K562 treated with DMSO at 1 percent for 12 hours (cell line): ENCODE data around the gene ACD. TPM values are rescaled to one million over a fixed set of nuclear protein-coding genes. Genes with fewer than 3 reads are reported as not detected.

Experiments used
- total RNA-seq: library from RNA; unstranded; fragments of 300-600 nt; gene quantifications from 2 replicates; pipeline ENCODE4 v1.2.3, GENCODE V29; 2022; ENCODE audit not compliant: insufficient read depth

The ACD gene
- 43.3 and 43.7 TPM in 2 replicates for total RNA-seq

GRCh38 chr16:67659675-67660563 lies at the start of gene ACD:
TSS of gene ACD (minus strand) at chr16:67660260. CDS start at chr16:67660220, 40 bp downstream.

DNA sequence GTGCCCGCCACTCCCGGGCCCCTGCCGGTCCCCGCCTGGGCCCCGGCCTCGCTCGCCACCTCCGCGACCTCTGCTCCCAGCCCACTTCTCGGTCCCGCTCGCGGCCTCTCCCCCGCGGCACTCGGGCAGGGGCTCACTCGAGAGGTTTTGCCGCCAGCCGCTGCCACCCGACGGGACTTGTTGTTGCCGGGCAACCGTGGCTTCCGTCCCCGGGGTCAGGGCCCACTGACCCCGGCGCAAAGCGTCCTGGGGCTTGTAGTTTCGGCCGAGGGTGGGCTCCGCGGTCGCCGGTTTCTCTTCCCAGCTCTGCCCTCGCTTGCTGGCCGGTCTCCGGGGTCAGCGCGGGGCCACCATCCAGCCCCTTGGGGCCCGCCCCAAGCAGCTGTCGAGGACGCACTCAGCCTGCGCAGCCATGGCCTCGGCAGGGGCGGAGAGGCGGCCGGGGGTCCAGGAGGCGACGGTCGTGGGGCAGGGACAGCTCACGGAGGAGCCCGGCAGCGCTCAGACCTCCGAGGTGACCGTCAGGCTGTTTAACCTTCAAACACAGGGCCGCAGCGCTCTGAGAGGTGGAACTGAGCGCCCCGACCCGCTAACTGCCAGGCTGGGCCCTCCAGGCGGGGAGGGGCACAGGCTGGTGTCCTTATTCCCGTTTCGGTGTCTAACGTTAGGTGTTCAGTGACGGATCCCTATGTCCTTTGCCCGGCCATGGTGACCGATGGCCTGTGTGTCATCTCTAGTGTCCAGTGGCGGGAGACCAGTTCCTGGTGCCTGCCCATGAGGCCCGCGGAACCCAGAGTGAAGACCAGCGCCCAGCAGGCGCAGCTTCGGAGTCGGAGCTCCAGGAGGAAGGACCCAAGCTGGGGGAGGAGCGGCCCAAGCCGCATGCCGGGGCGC lies 6.7 kb upstream of the ACD start, which contains the start of the genes C16orf86 and ENKD1:
TSS of gene C16orf86 (plus strand) at position 256 of the 894 bp plus-strand sequence. CDS start at position 413, 157 bp downstream.
TSS of gene ENKD1 (minus strand) at position 192 of the 894 bp plus-strand sequence. CDS start 308 bp downstream, outside the sequence.

GRCh38 chr16:67660564-67661028 lies 536 bp upstream of the ACD start, which contains the start of gene PARD6A:
TSS of gene PARD6A (plus strand) at chr16:67660960. CDS start at chr16:67661039, 79 bp downstream.

Other genes starting within 250 kb of the ACD start
- not detected in 2 replicates for gene ZDHHC1, start 243.8 kb downstream of the ACD start, total RNA-seq
- gene HSD11B2, start 229.1 kb downstream of the ACD start, total RNA-seq: 0.35 TPM in 1 of 2 replicates, not detected in the other
- gene ATP6V0D1, start 179.1 kb downstream of the ACD start, total RNA-seq: 189 and 193 TPM in 2 replicates
- not detected in 2 replicates for gene AGRP, start 176.7 kb downstream of the ACD start, total RNA-seq
- gene RIPOR1, start 131.4 kb downstream of the ACD start, total RNA-seq: 4.9 and 17.8 TPM in 2 replicates
- gene CTCF, start 97.7 kb downstream of the ACD start, total RNA-seq: 17.9 and 46.1 TPM in 2 replicates
- gene CARMIL2, start 15.1 kb downstream of the ACD start, total RNA-seq: 0.36 and 2.1 TPM in 2 replicates
- 2.0 and 2.6 TPM in 2 replicates for gene PARD6A, start 700 bp upstream of the ACD start, total RNA-seq
- gene ENKD1, start 6.5 kb upstream of the ACD start, total RNA-seq: 11.1 and 13.9 TPM in 2 replicates
- gene C16orf86, start 6.6 kb upstream of the ACD start, total RNA-seq: 0.63 and 1.4 TPM in 2 replicates
- 12.6 and 16.6 TPM in 2 replicates for gene GFOD2, start 59.1 kb upstream of the ACD start, total RNA-seq
- 5.9 and 18.0 TPM in 2 replicates for gene RANBP10, start 146.3 kb upstream of the ACD start, total RNA-seq
- gene TSNAXIP1, start 146.6 kb upstream of the ACD start, total RNA-seq: not detected in 2 replicates
- gene THAP11, start 182.1 kb upstream of the ACD start, total RNA-seq: 42.8 and 44.4 TPM in 2 replicates
- 73.0 and 85.5 TPM in 2 replicates for gene NUTF2, start 186.7 kb upstream of the ACD start, total RNA-seq
- 49.8 and 70.8 TPM in 2 replicates for gene CENPT, start 187.4 kb upstream of the ACD start, total RNA-seq
- gene EDC4, start 212.8 kb upstream of the ACD start, total RNA-seq: 44.1 and 77.8 TPM in 2 replicates
- gene NRN1L, start 224.6 kb upstream of the ACD start, total RNA-seq: 3.5 and 4.0 TPM in 2 replicates
- 26.9 and 37.2 TPM in 2 replicates for gene PSKH1, start 233.0 kb upstream of the ACD start, total RNA-seq